ENCODE measurements around the gene FN1.

DNA sequence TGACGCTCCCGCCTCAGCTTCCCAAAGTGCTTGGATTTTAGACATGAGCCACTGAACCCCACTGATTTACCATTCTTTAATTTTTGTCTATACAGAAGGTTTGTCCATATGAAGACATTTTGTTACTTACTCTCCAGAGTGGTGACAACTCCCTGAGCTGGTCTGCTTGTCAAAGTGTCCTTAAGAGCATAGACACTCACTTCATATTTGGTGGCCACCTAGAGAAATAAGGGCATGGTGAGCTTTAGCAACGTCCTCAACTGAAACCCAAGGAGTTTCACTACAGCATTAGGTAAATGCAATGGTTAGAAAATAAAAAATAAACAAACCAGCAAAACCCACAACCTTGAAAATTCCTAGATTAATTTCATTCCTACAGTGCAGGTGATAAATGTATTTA is 57.8 kb downstream of the FN1 start:
- TF ChIP-seq, protein P1, sequence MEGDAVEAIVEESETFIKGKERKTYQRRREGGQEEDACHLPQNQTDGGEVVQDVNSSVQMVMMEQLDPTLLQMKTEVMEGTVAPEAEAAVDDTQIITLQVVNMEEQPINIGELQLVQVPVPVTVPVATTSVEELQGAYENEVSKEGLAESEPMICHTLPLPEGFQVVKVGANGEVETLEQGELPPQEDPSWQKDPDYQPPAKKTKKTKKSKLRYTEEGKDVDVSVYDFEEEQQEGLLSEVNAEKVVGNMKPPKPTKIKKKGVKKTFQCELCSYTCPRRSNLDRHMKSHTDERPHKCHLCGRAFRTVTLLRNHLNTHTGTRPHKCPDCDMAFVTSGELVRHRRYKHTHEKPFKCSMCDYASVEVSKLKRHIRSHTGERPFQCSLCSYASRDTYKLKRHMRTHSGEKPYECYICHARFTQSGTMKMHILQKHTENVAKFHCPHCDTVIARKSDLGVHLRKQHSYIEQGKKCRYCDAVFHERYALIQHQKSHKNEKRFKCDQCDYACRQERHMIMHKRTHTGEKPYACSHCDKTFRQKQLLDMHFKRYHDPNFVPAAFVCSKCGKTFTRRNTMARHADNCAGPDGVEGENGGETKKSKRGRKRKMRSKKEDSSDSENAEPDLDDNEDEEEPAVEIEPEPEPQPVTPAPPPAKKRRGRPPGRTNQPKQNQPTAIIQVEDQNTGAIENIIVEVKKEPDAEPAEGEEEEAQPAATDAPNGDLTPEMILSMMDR (tag by site-specific recombination; IDR thresholded peaks at IDR 0.05), result no peak
- no peak for TF ChIP-seq SETDB1 (IDR thresholded peaks at IDR 0.05; ENCODE audit: insufficient read length, low read length)
- TF ChIP-seq ZNF768 (tag by site-specific recombination; IDR thresholded peaks at IDR 0.05), result no peak
- TF ChIP-seq ZNF157 (tag by site-specific recombination; IDR thresholded peaks at IDR 0.05), result no peak
- TF ChIP-seq ZBTB7A (tag by site-specific recombination; IDR thresholded peaks at IDR 0.05; ENCODE audit: low read depth), result no peak
- TF ChIP-seq ZNF76 (tag by site-specific recombination; IDR thresholded peaks at IDR 0.05; ENCODE audit: borderline replicate concordance, low read depth), result no peak
- TF ChIP-seq, protein P2, sequence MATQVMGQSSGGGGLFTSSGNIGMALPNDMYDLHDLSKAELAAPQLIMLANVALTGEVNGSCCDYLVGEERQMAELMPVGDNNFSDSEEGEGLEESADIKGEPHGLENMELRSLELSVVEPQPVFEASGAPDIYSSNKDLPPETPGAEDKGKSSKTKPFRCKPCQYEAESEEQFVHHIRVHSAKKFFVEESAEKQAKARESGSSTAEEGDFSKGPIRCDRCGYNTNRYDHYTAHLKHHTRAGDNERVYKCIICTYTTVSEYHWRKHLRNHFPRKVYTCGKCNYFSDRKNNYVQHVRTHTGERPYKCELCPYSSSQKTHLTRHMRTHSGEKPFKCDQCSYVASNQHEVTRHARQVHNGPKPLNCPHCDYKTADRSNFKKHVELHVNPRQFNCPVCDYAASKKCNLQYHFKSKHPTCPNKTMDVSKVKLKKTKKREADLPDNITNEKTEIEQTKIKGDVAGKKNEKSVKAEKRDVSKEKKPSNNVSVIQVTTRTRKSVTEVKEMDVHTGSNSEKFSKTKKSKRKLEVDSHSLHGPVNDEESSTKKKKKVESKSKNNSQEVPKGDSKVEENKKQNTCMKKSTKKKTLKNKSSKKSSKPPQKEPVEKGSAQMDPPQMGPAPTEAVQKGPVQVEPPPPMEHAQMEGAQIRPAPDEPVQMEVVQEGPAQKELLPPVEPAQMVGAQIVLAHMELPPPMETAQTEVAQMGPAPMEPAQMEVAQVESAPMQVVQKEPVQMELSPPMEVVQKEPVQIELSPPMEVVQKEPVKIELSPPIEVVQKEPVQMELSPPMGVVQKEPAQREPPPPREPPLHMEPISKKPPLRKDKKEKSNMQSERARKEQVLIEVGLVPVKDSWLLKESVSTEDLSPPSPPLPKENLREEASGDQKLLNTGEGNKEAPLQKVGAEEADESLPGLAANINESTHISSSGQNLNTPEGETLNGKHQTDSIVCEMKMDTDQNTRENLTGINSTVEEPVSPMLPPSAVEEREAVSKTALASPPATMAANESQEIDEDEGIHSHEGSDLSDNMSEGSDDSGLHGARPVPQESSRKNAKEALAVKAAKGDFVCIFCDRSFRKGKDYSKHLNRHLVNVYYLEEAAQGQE (tag by site-specific recombination; IDR thresholded peaks at IDR 0.05), result no peak
- no peak for TF ChIP-seq ZEB2 (tag by site-specific recombination; IDR thresholded peaks at IDR 0.05)
